Immature natural killer cell (primary cell): ENCODE measurements around the gene FXYD3. TPM values are rescaled to one million over a fixed set of nuclear protein-coding genes. Genes with fewer than 3 reads are reported as not detected.
A peak's percentile ranks its signal among the peaks of the same experiment; 100 is the strongest.

Experiments
- DNase-seq, 3 donors: peaks; one replicate each; pipeline ENCODE4 v3.0.0; 2022; ENCODE audit warnings: mixed read lengths in 1 of 3
- H3K27ac Mint-ChIP-seq, 6 donors: one replicate each; pipeline ENCODE4 v1.8.0; 2020; ENCODE audit warnings: mixed read lengths in 6 of 6, mild to moderate bottlenecking in 5 of 6, inconsistent platforms in 4 of 6, moderate library complexity in 3 of 6
- H3K27me3 Mint-ChIP-seq, 3 donors: one replicate each; pipeline ENCODE4 v1.8.0; 2020 to 2021; ENCODE audit warnings: low read depth in 3 of 3, mild to moderate bottlenecking in 3 of 3, mixed read lengths in 3 of 3, moderate library complexity in 3 of 3, inconsistent platforms in 1 of 3
- H3K36me3 Mint-ChIP-seq, 3 donors: one replicate each; pipeline ENCODE4 v1.8.0; 2020; ENCODE audit warnings: mixed read lengths in 3 of 3, inconsistent platforms in 2 of 3, mild to moderate bottlenecking in 2 of 3
- H3K4me1 Mint-ChIP-seq, 2 donors: one replicate each; pipeline ENCODE4 v1.8.0; 2020; ENCODE audit warnings: inconsistent platforms in 2 of 2, mild to moderate bottlenecking in 2 of 2, mixed read lengths in 2 of 2, moderate library complexity in 1 of 2
- H3K4me3 Mint-ChIP-seq, 5 donors: one replicate each; pipeline ENCODE4 v1.8.0; 2020; ENCODE audit warnings: mild to moderate bottlenecking in 5 of 5, mixed read lengths in 5 of 5, inconsistent platforms in 3 of 5, moderate library complexity in 3 of 5
- H3K9me3 Mint-ChIP-seq, 6 donors: one replicate each; pipeline ENCODE4 v1.8.0; 2020; ENCODE audit warnings: mild to moderate bottlenecking in 6 of 6, mixed read lengths in 6 of 6, inconsistent platforms in 4 of 6, moderate library complexity in 3 of 6
- polyA plus RNA-seq, 3 donors: library from polyadenylated mRNA; unstranded; fragments of 300-500 nt; fragmentation: Illumina TruSeq; gene quantifications; one replicate each; pipeline ENCODE4 v1.2.3, GENCODE V29; 2021

Gene FXYD3
- polyA plus RNA-seq, 3 donors from 2014 or later = not detected

DNA sequence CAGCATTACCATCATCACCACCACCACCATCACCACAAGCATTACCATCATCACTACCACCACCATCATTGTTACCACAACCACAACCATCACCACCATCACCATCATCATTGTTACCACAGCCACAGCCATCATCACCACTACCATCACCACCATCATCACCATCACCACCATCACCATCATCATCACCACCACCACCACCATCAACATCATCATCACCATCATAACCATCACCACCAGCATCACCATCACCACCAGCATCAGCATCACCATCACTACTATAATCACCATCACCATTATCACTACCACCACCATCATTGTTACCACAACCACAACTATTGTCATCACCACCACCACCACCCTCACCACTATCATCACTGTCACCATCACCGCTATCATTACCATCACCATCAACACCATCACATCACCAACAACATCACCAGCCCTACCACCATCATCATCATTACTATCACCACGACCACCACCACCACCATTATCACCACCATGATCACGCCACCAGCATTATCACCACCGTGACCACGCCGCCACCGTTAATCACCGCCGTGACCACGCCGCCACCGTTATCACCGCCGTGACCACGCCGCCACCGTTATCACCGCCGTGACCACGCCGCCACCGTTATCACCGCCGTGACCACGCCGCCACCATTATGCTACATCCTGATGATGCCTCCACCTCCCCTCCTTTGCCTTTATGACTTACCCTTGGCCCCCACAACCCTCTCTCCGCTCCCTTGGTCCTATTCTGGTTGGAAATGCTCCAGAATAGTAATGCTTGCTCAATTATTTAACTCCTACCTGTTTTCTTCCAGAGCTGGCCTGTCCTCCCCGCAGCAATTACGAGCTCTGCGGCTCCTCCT lies 10.0 kb upstream of the FXYD3 start:
- peak; percentile 14 to 42 (median 27) for DNase-seq
- Mint-ChIP-seq H3K9me3 (no peaks in the 10 kb centered on the region), H3K4me1 (no peaks in the 10 kb centered on the region), H3K27me3 (peaks cover 1 to 5% (median 2%) of the 10 kb centered on the region in 3 donors), H3K4me3 (no peak overlapping the region), H3K27ac (no peak overlapping the region), H3K36me3 (no peaks in the 10 kb centered on the region)

DNA sequence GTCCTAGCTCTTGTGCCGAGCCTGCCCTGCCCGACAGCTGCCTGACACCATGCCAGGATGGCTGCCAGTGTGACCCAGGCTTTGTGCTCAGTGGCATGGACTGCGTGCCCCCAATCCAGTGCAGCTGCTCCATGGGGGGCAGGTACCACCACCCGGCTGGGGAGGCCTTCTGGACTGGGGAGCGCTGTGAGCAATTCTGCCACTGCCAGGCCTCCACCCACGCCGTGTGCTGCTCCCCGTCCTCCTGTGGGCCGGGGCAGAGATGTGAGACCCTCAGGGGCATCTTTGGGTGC lies 9.4 kb upstream of the FXYD3 start:
- Mint-ChIP-seq H3K9me3 (no peaks in the 10 kb centered on the region), H3K36me3 (no peaks in the 10 kb centered on the region), H3K27ac (no peak overlapping the region), H3K27me3 (peaks cover 1 to 5% (median 2%) of the 10 kb centered on the region in 3 donors), H3K4me1 (no peaks in the 10 kb centered on the region), H3K4me3 (no peak overlapping the region)
- DNase-seq = no peak

DNA sequence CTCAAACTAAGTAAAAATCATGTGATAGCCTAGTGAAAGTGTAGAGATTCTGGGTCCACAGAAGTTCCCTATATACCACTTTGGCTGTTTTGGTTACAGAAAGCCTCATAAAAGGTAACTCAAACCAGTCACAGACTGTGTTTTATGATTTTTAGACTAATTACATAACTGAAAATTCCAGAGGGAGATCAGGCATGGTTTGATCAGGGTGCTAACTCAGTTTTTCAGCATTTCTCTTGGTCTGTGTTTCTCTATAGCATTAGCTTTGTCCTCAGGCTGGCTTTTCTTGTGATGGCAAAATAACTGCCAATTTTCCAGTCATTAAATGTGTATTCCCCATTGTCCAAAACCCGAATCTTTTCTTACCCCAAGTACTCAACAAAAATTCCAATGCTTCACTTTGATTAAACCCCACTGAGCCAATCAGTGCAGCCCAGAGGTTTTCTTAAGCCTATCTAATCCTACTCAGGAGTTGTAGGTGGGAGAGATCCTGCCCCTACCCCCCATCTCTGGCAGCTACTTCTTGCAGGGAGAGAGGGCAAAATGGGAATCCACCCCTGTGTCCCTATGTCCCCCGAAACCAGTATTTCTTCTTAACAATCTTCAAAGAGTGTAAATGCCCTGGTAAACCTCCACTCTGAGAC lies 8.6 kb upstream of the FXYD3 start:
- Mint-ChIP-seq H3K4me3 (no peak overlapping the region), H3K4me1 (no peaks in the 10 kb centered on the region), H3K27ac (peak overlapping the region in 1 of 6 donors; percentile 10), H3K9me3 (no peaks in the 10 kb centered on the region), H3K36me3 (no peaks in the 10 kb centered on the region), H3K27me3 (peaks cover 2 to 8% (median 2%) of the 10 kb centered on the region in 3 donors)
- DNase-seq = no peak

DNA sequence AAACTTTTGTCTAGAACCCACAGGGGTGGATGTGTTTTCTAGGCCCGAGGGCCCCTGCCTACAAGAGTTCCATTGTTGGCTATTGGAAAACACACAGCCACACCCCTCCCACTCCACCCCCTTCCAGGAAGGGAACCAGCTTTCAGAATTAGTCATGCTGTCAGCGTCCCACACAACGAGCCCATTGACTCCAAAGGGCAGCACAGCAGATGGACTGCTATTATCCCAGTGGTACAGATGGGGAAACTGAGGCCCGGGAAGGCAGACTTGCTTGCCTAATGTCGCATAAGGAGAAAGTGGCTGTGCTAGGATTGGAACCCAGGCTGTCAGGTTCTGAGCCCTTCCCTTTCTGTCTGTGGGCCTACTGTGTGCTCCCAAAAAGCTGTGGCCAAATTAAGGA lies 8.1 kb upstream of the FXYD3 start:
- peaks cover 2 to 8% (median 3%) of the 10 kb centered on the region in 3 donors for H3K27me3 Mint-ChIP-seq
- no peak for DNase-seq
- no peaks in the 10 kb centered on the region for H3K36me3 Mint-ChIP-seq
- no peak overlapping the region for H3K4me3 Mint-ChIP-seq
- no peaks in the 10 kb centered on the region for H3K4me1 Mint-ChIP-seq
- no peaks in the 10 kb centered on the region for H3K9me3 Mint-ChIP-seq
- H3K27ac Mint-ChIP-seq = no peak overlapping the region

DNA sequence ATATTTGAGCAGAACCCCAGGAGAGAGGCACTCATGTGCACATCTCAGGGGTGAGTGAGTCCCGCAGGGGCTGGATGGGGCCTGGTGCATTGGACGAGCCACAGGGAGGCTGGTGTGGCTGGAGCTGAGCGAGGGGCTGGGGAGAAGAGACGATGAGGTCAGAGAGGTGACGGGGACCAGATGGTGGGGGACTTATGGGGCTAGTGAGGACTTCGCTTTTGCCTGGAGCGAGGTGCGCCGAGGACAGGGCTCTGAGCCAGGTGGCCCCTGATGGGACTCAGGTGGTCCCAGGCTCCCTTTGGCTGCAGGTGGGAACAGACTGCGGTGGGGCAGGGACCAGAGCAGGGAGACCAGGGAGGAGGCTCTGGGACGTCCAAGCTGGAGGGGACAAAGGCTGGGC lies 6.9 kb upstream of the FXYD3 start:
- Mint-ChIP-seq H3K4me1 (no peaks in the 10 kb centered on the region), H3K36me3 (no peaks in the 10 kb centered on the region), H3K27ac (no peak overlapping the region), H3K9me3 (no peaks in the 10 kb centered on the region), H3K4me3 (no peak overlapping the region), H3K27me3 (peaks cover 1 to 8% (median 8%) of the 10 kb centered on the region in 3 donors)
- DNase-seq = no peak

DNA sequence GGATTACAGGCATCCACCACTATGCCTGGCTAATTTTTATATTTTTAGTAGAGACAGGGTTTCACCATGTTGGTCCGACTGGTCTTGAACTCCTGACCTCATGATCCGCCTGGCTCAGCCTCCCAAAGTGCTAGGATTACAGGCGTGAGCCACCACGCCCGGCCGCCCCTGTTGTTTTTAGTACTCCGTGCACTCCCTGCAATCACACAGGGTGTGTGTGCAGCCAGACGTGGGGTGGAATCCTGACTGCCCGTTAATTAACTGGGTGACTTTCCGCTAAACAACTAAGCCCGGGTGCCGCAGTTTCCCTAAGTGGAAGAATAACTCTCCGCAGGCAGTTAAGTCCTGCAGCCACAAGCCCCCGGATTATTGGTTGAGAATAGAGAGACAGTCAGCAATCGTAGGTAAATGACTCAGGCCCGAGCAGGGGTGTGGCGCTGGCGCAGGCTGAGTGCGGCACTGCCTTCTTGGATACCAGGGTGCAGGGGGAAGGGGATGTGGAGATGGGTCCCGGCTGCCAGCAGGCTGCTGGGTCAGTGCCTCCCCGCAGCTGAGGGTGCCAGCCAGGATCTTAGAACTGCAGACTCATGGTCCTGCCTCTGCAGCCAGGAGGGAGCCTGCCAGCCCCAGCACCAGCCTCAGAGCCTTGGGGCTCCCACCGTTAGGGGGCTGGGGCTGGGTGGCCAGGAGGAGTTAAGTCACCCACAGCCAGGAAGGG lies 6.1 kb upstream of the FXYD3 start:
- Mint-ChIP-seq H3K27ac (no peak overlapping the region), H3K36me3 (no peaks in the 10 kb centered on the region), H3K4me3 (no peak overlapping the region), H3K9me3 (no peaks in the 10 kb centered on the region), H3K27me3 (peaks cover 0 to 8% (median 8%) of the 10 kb centered on the region in 3 donors), H3K4me1 (peaks cover 2 to 3% of the 10 kb centered on the region in 2 donors)
- no peak for DNase-seq

DNA sequence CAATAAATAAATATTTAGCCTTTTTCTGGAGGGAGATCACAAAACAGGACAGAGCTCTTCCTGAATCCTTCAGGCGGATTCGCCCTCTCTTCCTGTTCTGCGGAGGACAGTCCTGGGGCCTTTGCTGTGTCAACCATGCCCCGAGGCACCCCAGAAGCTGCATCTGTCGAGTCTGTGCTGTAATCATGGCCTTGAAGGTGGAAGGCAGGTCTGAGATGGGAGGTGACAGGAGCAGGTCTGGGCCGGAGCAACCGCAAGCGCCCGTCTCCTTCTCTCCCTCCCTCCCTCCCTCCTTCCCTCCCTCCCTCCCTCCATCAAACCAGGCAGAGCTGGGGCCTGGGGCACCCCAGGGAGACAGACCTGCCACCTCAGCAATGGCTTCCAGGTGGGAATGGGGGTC lies 4.6 kb upstream of the FXYD3 start:
- DNase-seq = no peak
- H3K27me3 Mint-ChIP-seq = peaks cover 4 to 10% (median 9%) of the 10 kb centered on the region in 3 donors

DNA sequence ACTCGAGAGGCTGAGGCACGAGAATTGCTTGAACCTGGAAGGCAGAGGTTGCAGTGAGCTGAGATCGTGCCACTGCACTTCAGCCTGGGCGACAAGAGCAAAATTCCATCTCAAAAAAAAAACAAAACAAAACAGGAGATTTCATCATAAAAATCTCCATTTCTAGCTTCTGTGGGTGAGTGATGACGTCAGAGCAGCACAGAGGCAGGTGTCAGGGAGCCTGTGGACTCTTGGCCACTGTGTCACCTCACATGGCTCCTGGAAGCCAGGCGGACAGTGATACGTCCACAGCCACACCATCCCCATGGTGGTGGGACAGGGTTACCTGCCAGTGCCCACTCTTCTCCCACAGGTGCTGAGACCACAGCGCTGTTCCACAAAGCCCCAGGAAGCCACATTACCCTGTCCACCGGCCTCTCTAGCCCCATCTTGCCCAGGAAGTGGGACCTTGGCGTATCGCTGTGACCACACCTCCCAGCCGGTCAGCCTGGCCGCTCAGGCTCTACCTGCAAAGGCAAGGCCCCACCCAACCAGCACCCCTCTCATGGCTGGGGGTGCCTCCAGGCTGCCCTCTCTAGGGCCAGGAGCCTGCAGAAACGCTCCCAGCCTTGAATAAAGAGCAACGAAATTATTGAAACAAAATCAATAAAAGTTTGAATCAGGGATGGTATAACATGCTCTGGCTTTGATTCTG lies 2.5 kb upstream of the FXYD3 start:
- no peak overlapping the region for H3K4me3 Mint-ChIP-seq
- DNase-seq = no peak
- no peaks in the 10 kb centered on the region for H3K9me3 Mint-ChIP-seq
- no peaks in the 10 kb centered on the region for H3K36me3 Mint-ChIP-seq
- peaks cover 4 to 6% of the 10 kb centered on the region in 2 donors for H3K4me1 Mint-ChIP-seq
- no peak overlapping the region for H3K27ac Mint-ChIP-seq
- H3K27me3 Mint-ChIP-seq = peaks cover 4 to 13% (median 9%) of the 10 kb centered on the region in 3 donors

More for the DNA sequence above, 4.6 kb upstream of the FXYD3 start:
- H3K36me3 Mint-ChIP-seq = no peaks in the 10 kb centered on the region
- H3K4me3 Mint-ChIP-seq = no peak overlapping the region
- H3K27ac Mint-ChIP-seq = no peak overlapping the region
- H3K9me3 Mint-ChIP-seq = no peaks in the 10 kb centered on the region
- peaks cover 4 to 6% of the 10 kb centered on the region in 2 donors for H3K4me1 Mint-ChIP-seq

DNA sequence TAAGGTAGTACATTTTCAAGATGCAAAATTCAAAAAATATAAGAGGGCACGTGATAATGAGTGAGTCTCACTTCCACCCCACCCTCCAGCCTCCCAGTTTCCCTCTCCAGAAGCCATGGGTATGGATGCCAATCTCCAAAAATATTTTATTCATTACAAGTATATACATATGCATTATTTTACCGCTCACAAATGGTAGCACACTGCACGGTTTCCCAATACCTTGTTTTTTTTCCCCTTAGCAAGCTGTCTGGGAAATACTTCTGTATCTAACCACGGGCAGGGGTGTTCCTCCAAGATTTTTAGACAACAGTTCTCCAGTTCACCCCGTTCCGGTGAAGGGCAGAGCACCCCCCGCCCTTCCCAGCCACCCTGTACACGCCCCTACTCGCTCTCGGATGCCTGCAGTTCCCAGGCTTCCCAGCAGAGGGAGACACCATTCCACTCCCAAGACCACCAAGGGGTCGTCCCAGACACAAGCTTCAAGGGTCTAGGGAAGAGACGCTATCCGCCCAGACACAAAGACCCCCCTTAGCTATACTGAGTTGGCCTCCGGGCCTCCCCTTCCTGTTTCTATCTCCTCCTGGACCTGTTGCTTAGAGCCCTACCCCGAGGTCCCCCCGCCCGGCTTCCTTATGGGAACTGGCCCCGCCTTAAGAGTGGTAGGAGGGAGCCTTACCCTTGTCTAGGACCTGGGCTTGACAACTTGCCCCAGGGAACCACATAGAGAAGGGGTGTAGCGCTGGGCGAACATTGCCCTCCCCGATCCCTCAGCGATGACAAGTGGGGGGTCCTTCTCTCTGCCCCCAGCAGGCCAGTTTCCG lies 1.1 kb upstream of the FXYD3 start:
- Mint-ChIP-seq H3K4me1 (peaks cover 4 to 6% of the 10 kb centered on the region in 2 donors), H3K4me3 (no peak overlapping the region)

DNA sequence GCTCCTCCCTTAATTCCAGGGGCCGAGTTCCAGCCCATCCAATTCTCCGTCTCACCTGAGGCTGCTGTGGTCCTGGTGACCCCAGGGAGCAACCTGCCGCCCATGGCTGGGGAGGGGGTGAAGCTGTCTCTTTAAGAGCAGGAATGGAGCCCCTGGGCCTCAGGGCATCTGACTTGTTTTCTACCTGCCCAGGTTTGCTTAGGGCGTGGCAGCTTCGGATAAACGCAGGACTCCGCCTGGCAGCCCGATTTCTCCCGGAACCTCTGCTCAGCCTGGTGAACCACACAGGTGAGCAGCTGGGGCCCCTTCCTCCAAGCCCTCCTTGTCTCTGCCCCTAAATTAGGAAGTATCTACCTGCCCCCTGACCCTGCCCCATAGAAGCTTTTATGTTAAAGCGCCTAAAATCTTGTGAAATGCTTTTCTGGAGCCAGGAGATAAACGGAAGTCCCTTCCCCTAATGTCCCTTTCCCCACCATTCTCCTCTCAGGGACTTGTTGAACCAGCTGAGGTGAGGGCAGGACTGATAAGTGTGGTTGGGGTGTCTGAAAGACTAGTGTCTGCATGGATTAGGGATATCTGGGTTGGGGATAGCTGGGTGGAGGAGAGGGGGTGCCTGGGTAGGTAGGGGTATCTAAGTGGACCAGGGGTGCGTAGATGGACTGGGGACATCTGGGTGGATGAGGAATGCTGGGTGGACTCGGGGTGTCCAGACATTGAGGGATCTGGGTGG lies 614 bp downstream of the FXYD3 start:
- H3K9me3 Mint-ChIP-seq = no peaks in the 10 kb centered on the region
- peaks cover 4 to 6% of the 10 kb centered on the region in 2 donors for H3K4me1 Mint-ChIP-seq
- H3K4me3 Mint-ChIP-seq = no peak overlapping the region
- no peak overlapping the region for H3K27ac Mint-ChIP-seq
- peaks cover 4 to 13% (median 5%) of the 10 kb centered on the region in 3 donors for H3K27me3 Mint-ChIP-seq
- no peaks in the 10 kb centered on the region for H3K36me3 Mint-ChIP-seq
- DNase-seq = no peak

More for the DNA sequence above, 1.1 kb upstream of the FXYD3 start:
- H3K27ac Mint-ChIP-seq = no peak overlapping the region
- H3K27me3 Mint-ChIP-seq = peaks cover 4 to 13% (median 5%) of the 10 kb centered on the region in 3 donors
- DNase-seq = peak; percentile 60 to 62 (median 61)
- H3K36me3 Mint-ChIP-seq = no peaks in the 10 kb centered on the region
- H3K9me3 Mint-ChIP-seq = no peaks in the 10 kb centered on the region

DNA sequence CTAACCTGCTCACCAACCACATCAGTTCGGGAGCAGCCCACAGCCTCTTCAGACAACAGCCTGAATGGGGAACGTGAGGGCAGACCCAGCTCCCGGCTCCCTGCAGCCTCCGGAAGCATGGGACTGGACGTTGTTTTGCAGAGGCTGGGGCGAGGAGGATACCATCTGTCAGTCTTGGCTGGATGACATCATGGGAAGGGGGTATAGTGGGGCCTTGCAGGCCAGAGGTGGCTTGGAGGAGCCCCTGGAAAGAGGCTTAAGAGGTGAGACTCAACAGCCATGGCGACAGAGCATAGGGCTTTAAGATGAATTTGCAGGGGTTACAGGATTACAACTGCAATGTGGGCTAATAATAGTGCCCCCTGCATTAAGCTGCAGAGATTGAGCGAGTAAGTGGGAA lies 1.5 kb downstream of the FXYD3 start:
- Mint-ChIP-seq H3K9me3 (no peaks in the 10 kb centered on the region), H3K27ac (no peak overlapping the region), H3K27me3 (peaks cover 2 to 11% (median 4%) of the 10 kb centered on the region in 3 donors), H3K4me3 (no peak overlapping the region), H3K36me3 (no peaks in the 10 kb centered on the region), H3K4me1 (peaks cover 4 to 6% of the 10 kb centered on the region in 2 donors)
- DNase-seq = no peak

DNA sequence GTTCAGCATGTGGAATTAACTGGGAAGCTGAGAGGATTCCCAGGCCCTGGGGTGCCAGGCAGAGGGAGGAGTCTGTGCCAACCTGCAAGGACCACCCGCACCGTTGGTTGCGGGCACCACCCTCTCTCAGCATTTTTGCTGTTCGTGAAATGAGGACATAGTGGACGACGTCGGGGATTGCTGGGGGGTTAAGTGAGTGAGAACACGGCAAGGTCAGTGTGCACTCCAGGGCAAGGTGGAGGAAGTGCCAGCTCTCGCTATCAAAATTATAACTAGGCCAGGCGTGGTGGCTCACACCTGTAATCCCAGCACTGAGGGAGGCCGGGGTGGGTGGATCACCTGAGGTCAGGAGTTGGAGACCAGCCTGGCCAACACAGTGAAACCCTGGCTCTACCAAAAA lies 2.2 kb downstream of the FXYD3 start:
- DNase-seq = no peak
- Mint-ChIP-seq H3K36me3 (no peaks in the 10 kb centered on the region), H3K27me3 (peaks cover 2 to 11% (median 4%) of the 10 kb centered on the region in 3 donors), H3K27ac (no peak overlapping the region), H3K4me3 (no peak overlapping the region), H3K9me3 (no peaks in the 10 kb centered on the region), H3K4me1 (peaks cover 4 to 6% of the 10 kb centered on the region in 2 donors)
